Lower leg skin (tissue), 3 donors: ENCODE results near the gene KCNK3.

Source experiments
- POLR2A ChIP-seq, 2 donors: fragments of 450-650 bp; IDR thresholded peaks; one replicate each; pipeline ENCODE4 v1.6.1; 2016 to 2017; ENCODE audit warnings: antibody characterized with exemption in 2 of 2, mild to moderate bottlenecking in 1 of 2, moderate library complexity in 1 of 2
- TF ChIP-seq, protein P1 (sequence below), 3 donors: fragments of 450-650 bp; IDR thresholded peaks; one replicate each; pipeline ENCODE4 v1.5.1; 2016; ENCODE audit warnings: antibody characterized with exemption in 3 of 3, mild to moderate bottlenecking in 3 of 3, moderate library complexity in 2 of 3

DNA sequence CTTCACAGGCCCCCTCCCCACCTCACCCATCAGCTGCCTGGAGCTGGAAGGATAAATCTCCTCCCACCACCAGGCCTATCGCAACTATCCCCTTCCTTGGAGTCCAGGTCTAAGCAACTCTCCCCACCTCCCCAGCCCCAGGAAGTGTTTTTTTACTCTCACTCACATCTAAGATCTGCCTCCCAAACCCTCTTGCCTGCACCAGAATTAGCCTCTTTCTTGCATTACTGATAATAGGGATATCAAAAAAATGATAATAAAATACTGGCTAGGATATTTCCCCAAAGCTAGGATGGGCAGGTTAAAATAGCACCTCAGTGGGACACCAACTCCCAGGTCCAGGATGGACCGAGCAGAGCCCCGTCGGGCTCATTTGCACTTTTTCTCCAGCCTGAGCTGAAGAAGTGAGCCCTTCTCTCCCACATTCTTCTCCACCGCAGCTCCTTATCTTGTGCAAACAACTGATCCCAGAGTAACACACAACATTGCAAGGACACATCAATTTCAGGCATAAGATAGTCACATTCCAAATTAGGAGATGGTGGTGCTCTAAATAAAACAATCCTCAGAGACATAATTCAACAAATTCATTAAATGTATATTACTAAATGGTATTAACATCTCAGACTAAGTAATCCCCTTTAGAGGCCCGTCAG, 33.7 kb upstream of the KCNK3 start:
- TF ChIP-seq, protein P1, sequence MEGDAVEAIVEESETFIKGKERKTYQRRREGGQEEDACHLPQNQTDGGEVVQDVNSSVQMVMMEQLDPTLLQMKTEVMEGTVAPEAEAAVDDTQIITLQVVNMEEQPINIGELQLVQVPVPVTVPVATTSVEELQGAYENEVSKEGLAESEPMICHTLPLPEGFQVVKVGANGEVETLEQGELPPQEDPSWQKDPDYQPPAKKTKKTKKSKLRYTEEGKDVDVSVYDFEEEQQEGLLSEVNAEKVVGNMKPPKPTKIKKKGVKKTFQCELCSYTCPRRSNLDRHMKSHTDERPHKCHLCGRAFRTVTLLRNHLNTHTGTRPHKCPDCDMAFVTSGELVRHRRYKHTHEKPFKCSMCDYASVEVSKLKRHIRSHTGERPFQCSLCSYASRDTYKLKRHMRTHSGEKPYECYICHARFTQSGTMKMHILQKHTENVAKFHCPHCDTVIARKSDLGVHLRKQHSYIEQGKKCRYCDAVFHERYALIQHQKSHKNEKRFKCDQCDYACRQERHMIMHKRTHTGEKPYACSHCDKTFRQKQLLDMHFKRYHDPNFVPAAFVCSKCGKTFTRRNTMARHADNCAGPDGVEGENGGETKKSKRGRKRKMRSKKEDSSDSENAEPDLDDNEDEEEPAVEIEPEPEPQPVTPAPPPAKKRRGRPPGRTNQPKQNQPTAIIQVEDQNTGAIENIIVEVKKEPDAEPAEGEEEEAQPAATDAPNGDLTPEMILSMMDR (IDR thresholded peaks at IDR 0.05), result no peak
- no peak for TF ChIP-seq POLR2A (IDR thresholded peaks at IDR 0.05)
